GM23338 (cell line): Measurements from ENCODE around the gene ZBTB3. TPM values are rescaled to one million over a fixed set of nuclear protein-coding genes. Genes with fewer than 3 reads are reported as not detected.

Source experiments
- ATAC-seq: fragments of 200-7000 bp; cut with Tn5 transposase; 3 replicates; pipeline ENCODE4 v1.9.1; 2020
- DNase-seq: peaks from one replicate; pipeline ENCODE4 v3.0.0-alpha.2; 2015; ENCODE audit warnings: low spot score
- H2AFZ ChIP-seq: fragments of 200-600 bp; sonication (generic); 2 replicates; pipeline ENCODE4 v1.8.0; 2016; ENCODE audit warnings: antibody characterized with exemption, mild to moderate bottlenecking, moderate library complexity
- H3F3A ChIP-seq: fragments of 200-600 bp; sonication (generic); replicated peaks from 2 replicates; pipeline ENCODE4 v1.8.0; 2017; ENCODE audit warnings: antibody characterized with exemption, mixed run types, low read depth
- H3K27ac ChIP-seq: fragments of 200-600 bp; sonication (generic); 2 replicates; pipeline ENCODE4 v1.6.1; 2016; ENCODE audit warnings: low read depth
- H3K27me3 ChIP-seq: fragments of 200-600 bp; sonication (generic); 2 replicates; pipeline ENCODE4 v1.8.0; 2016; ENCODE audit warnings: mild to moderate bottlenecking, mixed run types, moderate library complexity; ENCODE audit not compliant: insufficient read depth
- H3K36me3 ChIP-seq: fragments of 200-600 bp; sonication (generic); 2 replicates; pipeline ENCODE4 v1.8.0; 2016; ENCODE audit warnings: mild to moderate bottlenecking; ENCODE audit not compliant: insufficient read depth
- H3K4me1 ChIP-seq: fragments of 200-600 bp; sonication (generic); 2 replicates; pipeline ENCODE4 v1.8.0; 2016; ENCODE audit warnings: mild to moderate bottlenecking, moderate library complexity; ENCODE audit not compliant: insufficient read depth
- H3K4me2 ChIP-seq: fragments of 200-600 bp; sonication (generic); 2 replicates; pipeline ENCODE4 v1.7.1; 2017; ENCODE audit warnings: mixed run types
- H3K4me3 ChIP-seq: fragments of 200-600 bp; sonication (generic); 2 replicates; pipeline ENCODE4 v1.6.1; 2016; ENCODE audit warnings: mixed run types
- H3K79me2 ChIP-seq: fragments of 200-600 bp; sonication (generic); replicated peaks from 2 replicates; pipeline ENCODE4 v1.8.0; 2017; ENCODE audit warnings: mild to moderate bottlenecking; ENCODE audit not compliant: insufficient read depth
- H3K9me2 ChIP-seq: fragments of 200-600 bp; sonication (generic); 2 replicates; pipeline ENCODE4 v1.8.0; 2017; ENCODE audit not compliant: insufficient read depth
- H4K20me1 ChIP-seq: fragments of 200-600 bp; sonication (generic); replicated peaks from 2 replicates; pipeline ENCODE4 v1.8.0; 2017; ENCODE audit warnings: mild to moderate bottlenecking; ENCODE audit not compliant: insufficient read depth
- H3K27ac Mint-ChIP-seq: 2 replicates; pipeline ENCODE4 v1.8.0; 2020; ENCODE audit warnings: inconsistent platforms, mild to moderate bottlenecking, moderate library complexity, mixed read lengths
- H3K27me3 Mint-ChIP-seq: 3 replicates; pipeline ENCODE4 v1.8.0; 2022; ENCODE audit warnings: low read depth, mild to moderate bottlenecking, moderate library complexity, mixed read lengths, inconsistent platforms; ENCODE audit not compliant: insufficient read depth, poor library complexity
- H3K36me3 Mint-ChIP-seq: 3 replicates; pipeline ENCODE4 v1.8.0; 2021; ENCODE audit warnings: low read depth, mild to moderate bottlenecking, inconsistent platforms, moderate library complexity, mixed read lengths
- H3K4me1 Mint-ChIP-seq: 3 replicates; pipeline ENCODE4 v1.8.0; 2020; ENCODE audit warnings: mild to moderate bottlenecking, inconsistent platforms, mixed read lengths
- H3K4me3 Mint-ChIP-seq: 3 replicates; pipeline ENCODE4 v1.8.0; 2021; ENCODE audit warnings: moderate library complexity, mild to moderate bottlenecking, inconsistent platforms, mixed read lengths
- H3K9me3 Mint-ChIP-seq: 3 replicates; pipeline ENCODE4 v1.8.0; 2020; ENCODE audit warnings: moderate library complexity, mild to moderate bottlenecking, inconsistent platforms, mixed read lengths
- CREB1 ChIP-seq: fragments of 250-450 bp; sonication (Bioruptor Pico); IDR thresholded peaks from 2 replicates; pipeline ENCODE4 v1.5.0; 2020; ENCODE audit warnings: low read depth, mild to moderate bottlenecking, moderate library complexity
- EZH2 ChIP-seq: fragments of 200-600 bp; sonication (generic); IDR thresholded peaks from one replicate; pipeline ENCODE4 v1.8.0; 2017; ENCODE audit warnings: antibody characterized with exemption, mild to moderate bottlenecking, low read depth; ENCODE audit not compliant: unreplicated experiment
- EZH2phosphoT487 ChIP-seq: fragments of 200-600 bp; sonication (generic); IDR thresholded peaks from one replicate; pipeline ENCODE4 v1.8.1; 2018; ENCODE audit warnings: antibody characterized with exemption; ENCODE audit not compliant: unreplicated experiment
- JUNB ChIP-seq: IDR thresholded peaks from one replicate; pipeline ENCODE4 v1.6.1; 2016; ENCODE audit warnings: antibody characterized with exemption; ENCODE audit not compliant: unreplicated experiment
- NANOG ChIP-seq: IDR thresholded peaks from 2 replicates; pipeline ENCODE4 v1.6.1; 2016; ENCODE audit warnings: antibody characterized with exemption, borderline replicate concordance
- POLR2AphosphoS5 ChIP-seq: IDR thresholded peaks from 2 replicates; pipeline ENCODE4 v1.6.1; 2016; ENCODE audit warnings: antibody characterized with exemption, low read depth
- REST ChIP-seq: IDR thresholded peaks from one replicate; pipeline ENCODE4 v1.6.1; 2018; ENCODE audit warnings: antibody characterized with exemption; ENCODE audit not compliant: unreplicated experiment
- STAT1 ChIP-seq: IDR thresholded peaks from one replicate; pipeline ENCODE4 v1.6.1; 2016; ENCODE audit warnings: antibody characterized with exemption; ENCODE audit not compliant: unreplicated experiment
- ZNF331 ChIP-seq: fragments of 250-450 bp; sonication (Bioruptor Pico); IDR thresholded peaks from 2 replicates; pipeline ENCODE4 v1.5.0; 2020; ENCODE audit warnings: low read depth, mild to moderate bottlenecking, moderate library complexity
- polyA plus RNA-seq: library from polyadenylated mRNA; unstranded; fragments of >200 nt; fragmentation: Nextera tagmentation; extraction: Ambion mirVana; gene quantifications from 2 replicates; pipeline ENCODE4 v1.2.1, GENCODE V29; 2016
- total RNA-seq: library from RNA; depleted of rRNA; stranded (reverse); fragments of >200 nt; shearing (Covaris generic); gene quantifications from 2 replicates; pipeline ENCODE4 v1.2.3, GENCODE V29; 2014
- TF ChIP-seq, protein P1 (sequence below), 2 experiments: fragments of 200-600 bp in 1 of 2; sonication (generic) in 1 of 2; conservative IDR thresholded peaks; 2 replicates each; pipeline versions ENCODE4 v1.5.1 to v1.6.1; 2016 to 2017; ENCODE audit warnings: antibody characterized with exemption in 2 of 2, low read depth in 2 of 2, mild to moderate bottlenecking in 2 of 2, moderate library complexity in 1 of 2
- TF ChIP-seq, protein P2 (sequence below): IDR thresholded peaks from 2 replicates; pipeline ENCODE4 v1.6.1; 2016; ENCODE audit warnings: antibody characterized with exemption

ZBTB3 gene
- total and polyA plus RNA-seq, 2 experiments from 2014 or later = 47.8 to 82.6 TPM

DNA sequence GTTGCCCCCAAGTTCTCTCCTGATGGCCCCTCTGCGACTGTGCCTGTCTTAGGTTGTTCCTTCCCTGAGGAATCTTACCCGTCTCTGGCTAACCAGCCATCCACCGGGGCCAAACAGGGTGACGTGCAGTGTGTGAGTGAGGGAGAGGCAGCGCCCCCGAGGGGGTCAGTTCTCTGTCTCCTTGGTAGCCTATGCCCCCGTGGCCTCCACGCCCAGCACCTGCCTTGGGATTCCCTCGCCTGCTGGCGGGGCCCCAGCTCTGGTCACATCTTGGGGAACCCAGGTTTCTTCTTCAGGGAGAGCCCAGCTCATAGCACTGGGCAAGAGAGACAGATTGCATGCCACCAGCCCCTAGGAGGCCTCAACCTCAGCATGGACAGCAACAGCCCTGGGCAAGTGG lies 45.5 kb upstream of the ZBTB3 start (continued):
- TF ChIP-seq, protein P1, sequence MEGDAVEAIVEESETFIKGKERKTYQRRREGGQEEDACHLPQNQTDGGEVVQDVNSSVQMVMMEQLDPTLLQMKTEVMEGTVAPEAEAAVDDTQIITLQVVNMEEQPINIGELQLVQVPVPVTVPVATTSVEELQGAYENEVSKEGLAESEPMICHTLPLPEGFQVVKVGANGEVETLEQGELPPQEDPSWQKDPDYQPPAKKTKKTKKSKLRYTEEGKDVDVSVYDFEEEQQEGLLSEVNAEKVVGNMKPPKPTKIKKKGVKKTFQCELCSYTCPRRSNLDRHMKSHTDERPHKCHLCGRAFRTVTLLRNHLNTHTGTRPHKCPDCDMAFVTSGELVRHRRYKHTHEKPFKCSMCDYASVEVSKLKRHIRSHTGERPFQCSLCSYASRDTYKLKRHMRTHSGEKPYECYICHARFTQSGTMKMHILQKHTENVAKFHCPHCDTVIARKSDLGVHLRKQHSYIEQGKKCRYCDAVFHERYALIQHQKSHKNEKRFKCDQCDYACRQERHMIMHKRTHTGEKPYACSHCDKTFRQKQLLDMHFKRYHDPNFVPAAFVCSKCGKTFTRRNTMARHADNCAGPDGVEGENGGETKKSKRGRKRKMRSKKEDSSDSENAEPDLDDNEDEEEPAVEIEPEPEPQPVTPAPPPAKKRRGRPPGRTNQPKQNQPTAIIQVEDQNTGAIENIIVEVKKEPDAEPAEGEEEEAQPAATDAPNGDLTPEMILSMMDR (conservative IDR thresholded peaks at IDR 0.05; ENCODE audit: low read depth in 2 of 2) = no peak
- TF ChIP-seq, protein P2, sequence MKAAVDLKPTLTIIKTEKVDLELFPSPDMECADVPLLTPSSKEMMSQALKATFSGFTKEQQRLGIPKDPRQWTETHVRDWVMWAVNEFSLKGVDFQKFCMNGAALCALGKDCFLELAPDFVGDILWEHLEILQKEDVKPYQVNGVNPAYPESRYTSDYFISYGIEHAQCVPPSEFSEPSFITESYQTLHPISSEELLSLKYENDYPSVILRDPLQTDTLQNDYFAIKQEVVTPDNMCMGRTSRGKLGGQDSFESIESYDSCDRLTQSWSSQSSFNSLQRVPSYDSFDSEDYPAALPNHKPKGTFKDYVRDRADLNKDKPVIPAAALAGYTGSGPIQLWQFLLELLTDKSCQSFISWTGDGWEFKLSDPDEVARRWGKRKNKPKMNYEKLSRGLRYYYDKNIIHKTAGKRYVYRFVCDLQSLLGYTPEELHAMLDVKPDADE = no peak
- TF ChIP-seq REST (no peak), CREB1 (CRISPR knock-in tag) (no peak), EZH2 (no peak), EZH2phosphoT487 (no peak), ZNF331 (CRISPR knock-in tag) (no peak)

- no peaks in the 10 kb centered on the region for H3K9me2 ChIP-seq
- H3K4me2 ChIP-seq = no peak overlapping the region
- peaks cover 88% of the 10 kb centered on the region for H3K36me3 Mint-ChIP-seq
- H3K27me3 ChIP-seq = no peaks in the 10 kb centered on the region
- TF ChIP-seq STAT1 (no peak), JUNB (no peak), EZH2 (no peak), NANOG (no peak), POLR2AphosphoS5 (no peak)
- H4K20me1 ChIP-seq = peaks cover 3% of the 10 kb centered on the region
- H3K27ac Mint-ChIP-seq = no peak overlapping the region
- peaks cover 66% of the 10 kb centered on the region for H3K36me3 ChIP-seq
- H3K9me3 Mint-ChIP-seq = no peaks in the 10 kb centered on the region
- H3K27ac ChIP-seq = no peak overlapping the region; the same call in 1 of the 2 replicates
- no peaks in the 10 kb centered on the region; the same call in 1 of the 2 replicates for H3K4me1 ChIP-seq
- DNase-seq = peak; percentile 37
- ATAC-seq = no peak
- H3K79me2 ChIP-seq = peaks cover 4% of the 10 kb centered on the region
- peaks cover 30% of the 10 kb centered on the region for H3F3A ChIP-seq
- peaks cover 7% of the 10 kb centered on the region; the same call in 2 of the 3 replicates for H3K4me1 Mint-ChIP-seq
- H2AFZ ChIP-seq = no peak overlapping the region
- H3K27me3 Mint-ChIP-seq = peaks cover 18% of the 10 kb centered on the region
- no peak overlapping the region for H3K4me3 ChIP-seq
- H3K4me3 Mint-ChIP-seq = no peak overlapping the region
Observed at GRCh38 chr11:62796281-62796680, 42.3 kb upstream of the ZBTB3 start.
